ENCODE data around the gene ARHGEF10L.
A peak's percentile ranks its signal among the peaks of the same experiment; 100 is the strongest.

ARHGEF10L gene

GRCh38 chr1:17515902-17516301 is 23.6 kb upstream of the ARHGEF10L start:
- no peak overlapping the region for H2AFZ ChIP-seq (ENCODE audit: low read depth, low read length)
- peaks cover 4% of the 10 kb centered on the region for H3K4me1 ChIP-seq (ENCODE audit: control insufficient read depth, insufficient read depth, low read depth, low read length)
- H3K4ac ChIP-seq (ENCODE audit: low read depth in 1 of 2, low read length in 2 of 2), result no peak overlapping the region
- no peaks in the 10 kb centered on the region for H3K79me1 ChIP-seq (replicated peaks; ENCODE audit: low read length, poor library complexity, severe bottlenecking)
- no peak overlapping the region for H3K4me2 ChIP-seq (ENCODE audit: low read length, poor library complexity, severe bottlenecking)
- H3K18ac ChIP-seq (ENCODE audit: low read depth in 1 of 2, low read length in 2 of 2), result no peak overlapping the region
- H3K4me3 ChIP-seq (ENCODE audit: insufficient read depth in 1 of 2, low read depth in 1 of 2, low read length in 2 of 2), result no peak overlapping the region
- H3K36me3 ChIP-seq (ENCODE audit: control insufficient read depth in 1 of 2, insufficient read depth in 2 of 2, low read depth in 1 of 2, low read length in 2 of 2), result no peaks in the 10 kb centered on the region
- H2AK5ac ChIP-seq (ENCODE audit: low read length, severe bottlenecking), result no peak overlapping the region
- DNase-seq, result no peak
- no peak overlapping the region for H3K14ac ChIP-seq (ENCODE audit: low read length in 2 of 2)
- H2BK5ac ChIP-seq (ENCODE audit: low read depth, low read length, poor library complexity, severe bottlenecking), result no peak overlapping the region
- H3K9me3 ChIP-seq (ENCODE audit: control insufficient read depth, low read length), result no peaks in the 10 kb centered on the region
- no peak overlapping the region for H2BK120ac ChIP-seq (ENCODE audit: low read depth, low read length)
- peak overlapping the region in 1 of 2 experiments; percentile 31 for H3K23ac ChIP-seq (ENCODE audit: low read length in 2 of 2)
- H2BK15ac ChIP-seq (ENCODE audit: low read depth, poor library complexity, severe bottlenecking), result no peak overlapping the region
- H4K8ac ChIP-seq (ENCODE audit: low read length), result no peak overlapping the region
- no peak overlapping the region for H3K9ac ChIP-seq (ENCODE audit: low read length)
- no peak overlapping the region for H2BK12ac ChIP-seq (ENCODE audit: low read length in 2 of 2)
- no peak overlapping the region for H4K91ac ChIP-seq (ENCODE audit: low read length)
- H3K27ac ChIP-seq (ENCODE audit: low read length, poor library complexity, severe bottlenecking), result no peak overlapping the region
- peaks cover 19 to 35% of the 10 kb centered on the region in 2 experiments for H3K27me3 ChIP-seq (ENCODE audit: control insufficient read depth in 1 of 2, insufficient read depth in 1 of 2, low read length in 2 of 2)
- WGBS, result 90% methylated on average over 3 of the region's 5 CpGs

DNA sequence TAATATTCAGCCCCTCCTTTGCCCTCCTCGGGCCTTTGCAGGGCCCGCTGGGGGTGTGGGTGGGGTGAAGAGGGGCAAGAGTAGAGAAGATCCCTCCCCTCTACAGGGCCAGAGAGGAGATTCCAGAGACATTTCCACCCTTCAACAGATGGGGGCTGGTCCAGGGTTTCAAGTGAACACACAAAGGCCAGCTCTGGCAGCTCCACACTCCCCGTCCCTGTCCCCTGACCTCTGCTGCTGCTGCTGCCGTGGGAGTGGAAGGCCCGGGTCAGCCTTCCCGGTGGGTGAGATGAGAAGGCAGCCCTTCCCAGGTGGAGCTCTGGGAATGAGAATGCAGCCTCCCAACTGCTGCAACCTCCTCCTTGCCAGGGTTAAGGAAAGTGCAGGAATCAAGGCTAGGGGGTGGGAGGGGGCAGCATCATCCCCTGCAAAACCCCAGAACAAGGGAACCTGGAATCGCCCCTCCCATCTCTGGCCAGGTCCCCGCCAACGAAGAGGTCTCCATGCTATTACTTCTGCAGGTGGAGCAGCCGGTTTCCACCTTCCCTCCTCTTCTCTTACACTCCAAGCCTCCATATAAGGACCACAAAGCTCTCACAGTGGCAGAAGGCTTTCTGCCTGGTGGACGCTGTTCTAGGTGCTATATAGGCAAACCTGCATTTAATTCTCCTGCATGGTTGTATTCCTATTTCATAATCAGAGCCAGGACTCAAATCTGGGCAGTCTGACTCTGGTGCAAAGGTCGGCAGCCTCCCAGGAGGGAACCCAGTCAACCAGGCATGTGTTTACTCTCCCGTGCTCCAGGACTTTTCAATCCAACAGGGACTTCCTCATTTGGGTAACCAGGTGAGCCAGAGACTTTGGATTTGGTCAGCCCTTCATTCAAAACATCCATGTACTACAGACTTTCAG is 22.9 kb upstream of the ARHGEF10L start:
- 57% methylated on average over 7 of the region's 13 CpGs for WGBS
- H2BK5ac ChIP-seq (ENCODE audit: low read depth, low read length, poor library complexity, severe bottlenecking), result no peak overlapping the region

DNA sequence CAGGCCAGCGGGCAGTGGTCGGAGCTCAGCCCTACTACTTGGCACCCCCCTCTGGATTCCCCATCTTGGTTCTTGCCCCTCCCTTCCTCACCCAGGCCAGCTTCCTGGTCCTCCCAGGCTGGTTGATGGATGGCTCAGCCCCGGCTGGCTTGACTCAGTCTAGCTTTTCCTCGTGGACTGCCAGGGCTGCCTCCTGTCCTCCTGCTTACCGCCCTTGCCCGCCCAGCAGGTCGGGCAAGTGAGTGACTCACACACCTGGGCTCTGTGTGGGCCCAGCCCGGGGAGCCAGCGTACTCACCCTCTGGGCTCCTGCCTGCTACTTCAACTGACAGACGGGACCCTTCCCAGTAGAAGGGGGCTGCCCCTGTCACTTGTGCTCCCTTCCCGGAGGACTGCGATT is 19.5 kb upstream of the ARHGEF10L start:
- Histone ChIP-seq H3K9ac (ENCODE audit: low read length) (no peak overlapping the region), H3K23ac (ENCODE audit: low read length in 2 of 2) (no peak overlapping the region), H3K4ac (ENCODE audit: low read depth in 1 of 2, low read length in 2 of 2) (no peak overlapping the region), H3K27me3 (ENCODE audit: control insufficient read depth in 1 of 2, insufficient read depth in 1 of 2, low read length in 2 of 2) (peaks cover 19 to 46% of the 10 kb centered on the region in 2 experiments), H2AFZ (ENCODE audit: low read depth, low read length) (no peak overlapping the region), H2BK120ac (ENCODE audit: low read depth, low read length) (no peak overlapping the region), H2AK5ac (ENCODE audit: low read length, severe bottlenecking) (no peak overlapping the region), H2BK5ac (ENCODE audit: low read depth, low read length, poor library complexity, severe bottlenecking) (no peak overlapping the region), H2BK15ac (ENCODE audit: low read depth, poor library complexity, severe bottlenecking) (no peak overlapping the region), H3K4me3 (ENCODE audit: insufficient read depth in 1 of 2, low read depth in 1 of 2, low read length in 2 of 2) (no peak overlapping the region), H3K18ac (ENCODE audit: low read depth in 1 of 2, low read length in 2 of 2) (no peak overlapping the region), H3K4me1 (ENCODE audit: control insufficient read depth, insufficient read depth, low read depth, low read length) (peaks cover 8% of the 10 kb centered on the region), H3K79me1 (replicated peaks; ENCODE audit: low read length, poor library complexity, severe bottlenecking) (no peaks in the 10 kb centered on the region), H3K4me2 (ENCODE audit: low read length, poor library complexity, severe bottlenecking) (no peak overlapping the region), H4K8ac (ENCODE audit: low read length) (peak overlapping the region; percentile 24), H3K27ac (ENCODE audit: low read length, poor library complexity, severe bottlenecking) (no peak overlapping the region), H2BK12ac (ENCODE audit: low read length in 2 of 2) (no peak overlapping the region), H3K14ac (ENCODE audit: low read length in 2 of 2) (no peak overlapping the region), H3K9me3 (ENCODE audit: control insufficient read depth, low read length) (no peaks in the 10 kb centered on the region), H3K36me3 (ENCODE audit: control insufficient read depth in 1 of 2, insufficient read depth in 2 of 2, low read depth in 1 of 2, low read length in 2 of 2) (no peaks in the 10 kb centered on the region), H4K91ac (ENCODE audit: low read length) (no peak overlapping the region)
- no peak for DNase-seq
- 75% methylated on average over 10 of the region's 12 CpGs for WGBS

More for the DNA sequence above, 22.9 kb upstream of the ARHGEF10L start:
- H3K18ac ChIP-seq (ENCODE audit: low read depth in 1 of 2, low read length in 2 of 2), result no peak overlapping the region
- no peaks in the 10 kb centered on the region for H3K79me1 ChIP-seq (replicated peaks; ENCODE audit: low read length, poor library complexity, severe bottlenecking)
- H3K4me1 ChIP-seq (ENCODE audit: control insufficient read depth, insufficient read depth, low read depth, low read length), result peaks cover 4% of the 10 kb centered on the region
- H3K9me3 ChIP-seq (ENCODE audit: control insufficient read depth, low read length), result no peaks in the 10 kb centered on the region
- H2BK120ac ChIP-seq (ENCODE audit: low read depth, low read length), result no peak overlapping the region
- no peak overlapping the region for H3K14ac ChIP-seq (ENCODE audit: low read length in 2 of 2)
- no peak overlapping the region for H2BK15ac ChIP-seq (ENCODE audit: low read depth, poor library complexity, severe bottlenecking)
- H3K36me3 ChIP-seq (ENCODE audit: control insufficient read depth in 1 of 2, insufficient read depth in 2 of 2, low read depth in 1 of 2, low read length in 2 of 2), result no peaks in the 10 kb centered on the region
- H4K91ac ChIP-seq (ENCODE audit: low read length), result no peak overlapping the region
- H3K9ac ChIP-seq (ENCODE audit: low read length), result no peak overlapping the region
- H3K4ac ChIP-seq (ENCODE audit: low read depth in 1 of 2, low read length in 2 of 2), result no peak overlapping the region
- peak overlapping the region; percentile 24 for H2AFZ ChIP-seq (ENCODE audit: low read depth, low read length)
- H2AK5ac ChIP-seq (ENCODE audit: low read length, severe bottlenecking), result no peak overlapping the region
- no peak overlapping the region for H3K4me2 ChIP-seq (ENCODE audit: low read length, poor library complexity, severe bottlenecking)
- H3K4me3 ChIP-seq (ENCODE audit: insufficient read depth in 1 of 2, low read depth in 1 of 2, low read length in 2 of 2), result no peak overlapping the region
- H3K27me3 ChIP-seq (ENCODE audit: control insufficient read depth in 1 of 2, insufficient read depth in 1 of 2, low read length in 2 of 2), result peaks cover 22 to 33% of the 10 kb centered on the region in 2 experiments
- DNase-seq, result no peak
- H2BK12ac ChIP-seq (ENCODE audit: low read length in 2 of 2), result no peak overlapping the region
- H4K8ac ChIP-seq (ENCODE audit: low read length), result no peak overlapping the region
- H3K27ac ChIP-seq (ENCODE audit: low read length, poor library complexity, severe bottlenecking), result no peak overlapping the region
- no peak overlapping the region for H3K23ac ChIP-seq (ENCODE audit: low read length in 2 of 2)

- Histone ChIP-seq H3K18ac (ENCODE audit: low read depth in 1 of 2, low read length in 2 of 2) (no peak overlapping the region), H2BK120ac (ENCODE audit: low read depth, low read length) (no peak overlapping the region), H3K27ac (ENCODE audit: low read length, poor library complexity, severe bottlenecking) (no peak overlapping the region), H3K4ac (ENCODE audit: low read depth in 1 of 2, low read length in 2 of 2) (no peak overlapping the region), H4K8ac (ENCODE audit: low read length) (no peak overlapping the region), H3K27me3 (ENCODE audit: control insufficient read depth in 1 of 2, insufficient read depth in 1 of 2, low read length in 2 of 2) (peaks cover 19 to 45% of the 10 kb centered on the region in 2 experiments), H3K23ac (ENCODE audit: low read length in 2 of 2) (no peak overlapping the region), H3K4me3 (ENCODE audit: insufficient read depth in 1 of 2, low read depth in 1 of 2, low read length in 2 of 2) (no peak overlapping the region), H3K9me3 (ENCODE audit: control insufficient read depth, low read length) (no peaks in the 10 kb centered on the region), H2BK15ac (ENCODE audit: low read depth, poor library complexity, severe bottlenecking) (no peak overlapping the region), H2BK12ac (ENCODE audit: low read length in 2 of 2) (no peak overlapping the region), H3K36me3 (ENCODE audit: control insufficient read depth in 1 of 2, insufficient read depth in 2 of 2, low read depth in 1 of 2, low read length in 2 of 2) (no peaks in the 10 kb centered on the region), H3K14ac (ENCODE audit: low read length in 2 of 2) (no peak overlapping the region), H3K4me2 (ENCODE audit: low read length, poor library complexity, severe bottlenecking) (no peak overlapping the region), H4K91ac (ENCODE audit: low read length) (no peak overlapping the region), H2AK5ac (ENCODE audit: low read length, severe bottlenecking) (no peak overlapping the region), H2AFZ (ENCODE audit: low read depth, low read length) (no peak overlapping the region), H3K4me1 (ENCODE audit: control insufficient read depth, insufficient read depth, low read depth, low read length) (peaks cover 10% of the 10 kb centered on the region), H2BK5ac (ENCODE audit: low read depth, low read length, poor library complexity, severe bottlenecking) (no peak overlapping the region), H3K79me1 (replicated peaks; ENCODE audit: low read length, poor library complexity, severe bottlenecking) (no peaks in the 10 kb centered on the region), H3K9ac (ENCODE audit: low read length) (no peak overlapping the region)
- DNase-seq, result no peak
- WGBS, result 84% methylated on average over 12 of the region's 13 CpGs
Measured at GRCh38 chr1:17520473-17521319, 18.8 kb upstream of the ARHGEF10L start.
